ENCODE data around the gene C1QTNF9.

DNA sequence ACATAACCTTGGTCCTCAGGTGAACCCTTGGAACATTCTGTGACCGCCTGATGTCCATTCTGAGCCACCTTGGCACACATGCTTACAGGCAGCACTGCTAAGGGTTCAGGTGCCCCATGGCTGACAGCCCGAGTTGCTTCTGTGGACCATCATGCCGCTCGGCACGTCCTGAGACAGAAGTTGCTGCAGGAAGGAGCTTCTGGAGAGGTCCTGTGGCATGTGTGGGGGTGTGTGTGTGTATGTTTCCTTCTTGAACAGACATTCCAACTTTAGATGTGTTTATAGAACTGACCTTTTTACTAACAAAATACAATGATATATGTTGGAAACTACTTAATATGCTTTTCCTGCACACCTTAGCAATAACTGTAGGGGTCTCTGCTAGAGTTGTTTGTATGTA, 4.8 kb upstream of the C1QTNF9 start:
- TF ChIP-seq, protein P1, sequence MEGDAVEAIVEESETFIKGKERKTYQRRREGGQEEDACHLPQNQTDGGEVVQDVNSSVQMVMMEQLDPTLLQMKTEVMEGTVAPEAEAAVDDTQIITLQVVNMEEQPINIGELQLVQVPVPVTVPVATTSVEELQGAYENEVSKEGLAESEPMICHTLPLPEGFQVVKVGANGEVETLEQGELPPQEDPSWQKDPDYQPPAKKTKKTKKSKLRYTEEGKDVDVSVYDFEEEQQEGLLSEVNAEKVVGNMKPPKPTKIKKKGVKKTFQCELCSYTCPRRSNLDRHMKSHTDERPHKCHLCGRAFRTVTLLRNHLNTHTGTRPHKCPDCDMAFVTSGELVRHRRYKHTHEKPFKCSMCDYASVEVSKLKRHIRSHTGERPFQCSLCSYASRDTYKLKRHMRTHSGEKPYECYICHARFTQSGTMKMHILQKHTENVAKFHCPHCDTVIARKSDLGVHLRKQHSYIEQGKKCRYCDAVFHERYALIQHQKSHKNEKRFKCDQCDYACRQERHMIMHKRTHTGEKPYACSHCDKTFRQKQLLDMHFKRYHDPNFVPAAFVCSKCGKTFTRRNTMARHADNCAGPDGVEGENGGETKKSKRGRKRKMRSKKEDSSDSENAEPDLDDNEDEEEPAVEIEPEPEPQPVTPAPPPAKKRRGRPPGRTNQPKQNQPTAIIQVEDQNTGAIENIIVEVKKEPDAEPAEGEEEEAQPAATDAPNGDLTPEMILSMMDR (IDR thresholded peaks at IDR 0.05) = no peak
- no peak for TF ChIP-seq POLR2A (IDR thresholded peaks at IDR 0.05)
